GM10248 (cell line): Measurements from ENCODE around the gene CSNK2A1.

Experiments used
- CTCF ChIA-PET: fragments of 300-600 bp; sonication (Branson Sonifier 250); formaldehyde crosslinking; extraction: SDS; loops from one replicate; lab custom pipeline; 2021; ENCODE audit warnings: antibody characterized with exemption; lab: Yijun Ruan, JAX
- POLR2A ChIA-PET: fragments of 350-650 bp; sonication (Branson Sonifier 250); formaldehyde crosslinking; extraction: SDS; loops from one replicate; lab custom pipeline; 2020; ENCODE audit warnings: antibody characterized with exemption; lab: Yijun Ruan, JAX
- DNase-seq: peaks from one replicate; pipeline ENCODE4 v3.0.0; 2012; ENCODE audit errors: extremely low spot score
- CTCF ChIP-seq: IDR thresholded peaks from 2 replicates; pipeline ENCODE4 v1.5.1; 2012; ENCODE audit warnings: mild to moderate bottlenecking, low read depth; ENCODE audit errors: extremely low read depth, missing control alignments, control extremely low read depth

CSNK2A1 gene

GRCh38 chr20:432677-433299 lies 110.8 kb downstream of the CSNK2A1 start:
- peak; percentile 31 for DNase-seq
- no peak for TF ChIP-seq CTCF
- CTCF ChIA-PET: interaction anchor here (1.0 to 3.2 kb wide), 4 partner anchors 26 to 103 kb away, joined by 5 to 15 read pairs (median 6); partner anchors contain the start of gene TBC1D20
- POLR2A ChIA-PET: interaction anchor here (0.7 kb wide), 1 partner anchor 52 kb away, joined by 4 read pairs; the partner anchor contains the start of gene TRIB3

GRCh38 chr20:432208-432607 lies 111.4 kb downstream of the CSNK2A1 start:
- TF ChIP-seq CTCF: no peak
- POLR2A ChIA-PET: no interaction called here
- CTCF ChIA-PET: interaction anchor here (0.6 to 3.2 kb wide), 6 partner anchors 25 to 219 kb away, joined by 3 to 15 read pairs (median 5); partner anchors contain the start of gene TBC1D20
- DNase-seq: peak; percentile 15

GRCh38 chr20:431012-431904 lies 112.3 kb downstream of the CSNK2A1 start:
- peak; percentile 40 for TF ChIP-seq CTCF
- ChIA-PET CTCF (interaction anchor here (0.9 to 3.2 kb wide), 3 partner anchors 24 to 76 kb away, joined by 3 to 15 read pairs (median 9); no protein-coding TSS in a partner anchor), POLR2A (no interaction called here)
- DNase-seq: peak; percentile 27

GRCh38 chr20:430091-430999 lies 113.2 kb downstream of the CSNK2A1 start:
- peak; percentile 10 for DNase-seq
- POLR2A ChIA-PET: no interaction called here
- CTCF ChIA-PET: interaction anchor here (1.0 to 3.2 kb wide), 3 partner anchors 8 to 75 kb away, joined by 3 to 15 read pairs (median 9); no protein-coding TSS in a partner anchor
- TF ChIP-seq CTCF: no peak

- no peak for TF ChIP-seq CTCF
- DNase-seq: peak; percentile 15
- CTCF ChIA-PET: no interaction called here
- POLR2A ChIA-PET: no interaction called here
These were observed 114.9 kb downstream of the CSNK2A1 start for GRCh38 chr20:428658-429200.
